ENCODE data around the gene EPHA4. TPM values are rescaled to one million over a fixed set of nuclear protein-coding genes. Genes with fewer than 3 reads are reported as not detected.

The EPHA4 gene
- total RNA-seq, 4 donors from 2014 or later, result 3.5 to 16.5 (median 12.4) TPM

DNA sequence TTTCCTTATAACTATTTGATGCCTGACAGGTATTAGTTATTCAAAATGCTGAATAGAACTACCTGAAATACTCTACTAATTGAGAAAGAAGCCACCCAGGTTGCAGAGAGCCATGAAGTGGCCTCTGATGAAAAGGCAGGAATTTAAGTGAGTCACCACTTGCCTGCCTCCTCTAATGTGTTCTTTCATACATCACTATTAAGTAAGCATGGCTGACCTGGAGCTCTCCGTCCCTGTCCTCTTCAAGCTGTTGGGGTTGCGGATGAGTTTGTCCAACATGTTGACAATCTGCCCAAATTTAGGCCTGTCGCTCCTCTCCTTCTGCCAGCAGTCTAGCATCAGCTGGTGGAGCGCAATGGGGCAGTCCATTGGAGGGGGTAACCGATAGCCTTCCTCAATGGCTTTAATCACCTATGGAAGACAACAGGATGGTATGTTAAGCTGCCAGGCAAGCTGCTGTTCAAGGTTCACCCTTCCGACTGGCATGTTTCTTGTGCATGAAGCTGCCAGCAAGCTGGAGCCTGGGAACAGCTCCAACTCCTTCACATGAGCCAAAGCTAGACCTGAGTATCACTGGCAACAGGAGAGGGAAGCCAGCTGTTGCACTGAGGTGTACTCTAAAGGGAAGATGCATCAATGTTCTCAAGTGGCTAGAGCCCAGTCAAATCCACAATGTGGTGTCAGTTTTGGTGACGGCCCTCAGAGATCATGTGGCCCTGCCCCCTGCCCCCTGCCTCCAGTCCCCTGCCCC, 142.2 kb downstream of the EPHA4 start:
- Histone ChIP-seq H3K9me3 (no peaks in the 10 kb centered on the region), H3K36me3 (no peaks in the 10 kb centered on the region), H3K27me3 (no peaks in the 10 kb centered on the region), H3K4me3 (no peak overlapping the region), H3K27ac (no peak overlapping the region), H3K4me1 (no peaks in the 10 kb centered on the region)
- DNase-seq, result no peak
- TF ChIP-seq, protein P1, sequence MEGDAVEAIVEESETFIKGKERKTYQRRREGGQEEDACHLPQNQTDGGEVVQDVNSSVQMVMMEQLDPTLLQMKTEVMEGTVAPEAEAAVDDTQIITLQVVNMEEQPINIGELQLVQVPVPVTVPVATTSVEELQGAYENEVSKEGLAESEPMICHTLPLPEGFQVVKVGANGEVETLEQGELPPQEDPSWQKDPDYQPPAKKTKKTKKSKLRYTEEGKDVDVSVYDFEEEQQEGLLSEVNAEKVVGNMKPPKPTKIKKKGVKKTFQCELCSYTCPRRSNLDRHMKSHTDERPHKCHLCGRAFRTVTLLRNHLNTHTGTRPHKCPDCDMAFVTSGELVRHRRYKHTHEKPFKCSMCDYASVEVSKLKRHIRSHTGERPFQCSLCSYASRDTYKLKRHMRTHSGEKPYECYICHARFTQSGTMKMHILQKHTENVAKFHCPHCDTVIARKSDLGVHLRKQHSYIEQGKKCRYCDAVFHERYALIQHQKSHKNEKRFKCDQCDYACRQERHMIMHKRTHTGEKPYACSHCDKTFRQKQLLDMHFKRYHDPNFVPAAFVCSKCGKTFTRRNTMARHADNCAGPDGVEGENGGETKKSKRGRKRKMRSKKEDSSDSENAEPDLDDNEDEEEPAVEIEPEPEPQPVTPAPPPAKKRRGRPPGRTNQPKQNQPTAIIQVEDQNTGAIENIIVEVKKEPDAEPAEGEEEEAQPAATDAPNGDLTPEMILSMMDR (IDR thresholded peaks at IDR 0.05), result no peak
- TF ChIP-seq POLR2A (IDR thresholded peaks at IDR 0.05), result no peak

DNA sequence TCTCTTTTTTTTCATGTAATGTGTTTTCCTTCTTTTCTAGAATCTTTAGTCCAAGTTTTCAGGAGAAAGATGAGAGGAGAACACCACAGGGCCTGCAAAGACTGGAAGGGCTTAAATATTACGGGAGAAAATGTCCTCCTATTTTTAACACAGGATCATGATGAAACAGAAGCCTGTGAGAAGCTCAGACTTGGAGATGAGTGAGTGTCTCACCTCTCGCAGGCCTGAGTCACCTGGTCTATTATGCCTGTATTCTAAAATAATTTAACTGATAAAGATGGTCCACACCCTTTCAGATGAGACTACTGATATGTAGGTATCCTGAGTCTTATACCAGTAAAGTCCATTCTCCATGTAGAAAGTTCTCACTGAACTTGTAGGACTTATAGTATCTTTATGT, 143.2 kb downstream of the EPHA4 start:
- TF ChIP-seq, protein P1 (IDR thresholded peaks at IDR 0.05), result no peak
- no peak for TF ChIP-seq POLR2A (IDR thresholded peaks at IDR 0.05)
- Histone ChIP-seq H3K4me1 (no peaks in the 10 kb centered on the region), H3K27me3 (no peaks in the 10 kb centered on the region), H3K36me3 (no peaks in the 10 kb centered on the region), H3K4me3 (no peak overlapping the region), H3K27ac (no peak overlapping the region), H3K9me3 (no peaks in the 10 kb centered on the region)
- no peak for DNase-seq

DNA sequence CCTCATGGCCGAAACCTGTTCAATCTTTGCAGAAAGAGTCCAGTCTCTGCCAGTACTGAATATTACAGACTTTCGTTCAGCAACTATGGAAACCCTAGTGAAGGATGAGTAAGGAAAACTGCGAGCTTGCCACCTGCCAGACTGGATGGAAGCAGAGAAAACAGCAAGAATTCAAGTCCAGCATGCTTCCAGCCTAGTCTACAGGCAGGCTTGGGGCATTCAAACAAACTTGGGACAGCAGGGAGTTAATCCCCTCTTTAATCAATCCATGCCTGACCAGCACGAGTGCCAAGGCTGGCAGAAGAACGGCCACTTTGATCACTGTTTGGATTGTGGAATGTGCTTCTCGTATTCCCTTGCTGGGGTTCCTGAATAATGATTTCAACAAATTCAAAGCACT, 145.2 kb downstream of the EPHA4 start:
- no peak overlapping the region for H3K4me3 ChIP-seq
- no peak overlapping the region for H3K27ac ChIP-seq
- H3K27me3 ChIP-seq, result no peaks in the 10 kb centered on the region
- no peaks in the 10 kb centered on the region for H3K4me1 ChIP-seq
- no peaks in the 10 kb centered on the region for H3K9me3 ChIP-seq
- TF ChIP-seq, protein P1 (IDR thresholded peaks at IDR 0.05), result no peak
- TF ChIP-seq POLR2A (IDR thresholded peaks at IDR 0.05), result no peak
- DNase-seq, result no peak
- H3K36me3 ChIP-seq, result no peaks in the 10 kb centered on the region

DNA sequence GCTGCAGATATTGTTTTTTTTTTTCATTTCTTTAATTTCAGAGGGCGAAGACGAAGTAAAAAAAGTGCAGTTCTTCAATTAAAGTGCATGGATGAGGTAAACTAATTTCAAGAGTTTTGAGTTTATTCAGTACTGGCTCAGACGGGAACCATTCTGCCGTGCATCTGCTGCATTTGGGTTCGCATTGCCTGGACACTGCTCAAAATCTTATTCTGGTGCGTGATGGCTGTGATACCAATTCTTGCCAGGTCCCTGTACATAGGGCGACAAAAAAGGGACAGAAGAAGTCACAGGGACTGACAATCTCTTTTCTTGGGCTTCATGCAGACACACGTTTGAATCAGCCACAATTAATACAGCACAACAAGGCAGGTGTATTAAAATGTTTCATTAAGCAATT, 146.2 kb downstream of the EPHA4 start:
- no peak overlapping the region for H3K27ac ChIP-seq
- no peaks in the 10 kb centered on the region for H3K27me3 ChIP-seq
- DNase-seq, result no peak
- no peak overlapping the region for H3K4me3 ChIP-seq
- no peaks in the 10 kb centered on the region for H3K4me1 ChIP-seq
- H3K9me3 ChIP-seq, result no peaks in the 10 kb centered on the region
- no peak for TF ChIP-seq POLR2A (IDR thresholded peaks at IDR 0.05)
- TF ChIP-seq, protein P1 (IDR thresholded peaks at IDR 0.05), result no peak
- H3K36me3 ChIP-seq, result no peaks in the 10 kb centered on the region

- Histone ChIP-seq H3K9me3 (no peaks in the 10 kb centered on the region), H3K4me1 (no peaks in the 10 kb centered on the region), H3K36me3 (no peaks in the 10 kb centered on the region), H3K27ac (no peak overlapping the region), H3K27me3 (no peaks in the 10 kb centered on the region), H3K4me3 (no peak overlapping the region)
- TF ChIP-seq, protein P1 (IDR thresholded peaks at IDR 0.05), result no peak
- TF ChIP-seq POLR2A (IDR thresholded peaks at IDR 0.05), result no peak
- no peak for DNase-seq
Measured at GRCh38 chr2:221425353-221425752, 146.8 kb downstream of the EPHA4 start.

Measured in Peyer's patch (tissue), 4 donors.